ENCODE data around the gene ACOX3. TPM values are rescaled to one million over a fixed set of nuclear protein-coding genes. Genes with fewer than 3 reads are reported as not detected.

ACOX3 gene
- total RNA-seq, 1 experiment from 2014 or later, result 11.0 TPM

DNA sequence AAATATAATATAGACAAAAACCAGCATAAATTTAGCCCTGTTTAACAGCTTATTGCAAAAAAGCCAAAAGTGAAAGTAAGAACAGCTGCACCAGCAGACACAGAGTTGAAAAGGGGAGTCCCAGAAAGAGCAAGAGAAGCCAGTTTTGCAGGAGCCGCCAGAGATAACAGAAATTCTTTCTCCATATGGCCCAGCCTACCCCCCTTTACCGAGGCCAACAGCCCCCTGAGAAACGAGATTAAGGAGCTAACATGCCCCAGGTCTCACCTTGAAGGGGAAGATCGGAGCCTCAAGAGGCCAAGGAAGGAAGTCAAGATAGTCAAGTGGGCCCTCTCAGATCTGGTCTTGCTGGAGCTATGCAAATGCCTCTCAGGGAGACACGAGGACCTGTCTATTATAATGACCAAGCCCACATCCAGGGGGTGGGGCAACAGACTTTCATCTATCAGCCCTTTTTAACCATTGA, 4.8 kb downstream of the ACOX3 start:
- Mint-ChIP-seq H3K27ac (ENCODE audit: unreplicated experiment) (no peak overlapping the region), H3K36me3 (ENCODE audit: insufficient read depth, unreplicated experiment) (peaks cover 13% of the 10 kb centered on the region), H3K27me3 (ENCODE audit: unreplicated experiment) (no peaks in the 10 kb centered on the region), H3K4me3 (ENCODE audit: low read depth, unreplicated experiment) (no peak overlapping the region), H3K4me1 (ENCODE audit: low read depth, unreplicated experiment) (peaks cover 9% of the 10 kb centered on the region), H3K9me3 (ENCODE audit: low read depth, unreplicated experiment) (no peaks in the 10 kb centered on the region)
- BruUV-seq (replicated peaks), result no TSS peak
- TF ChIP-seq, protein P1, sequence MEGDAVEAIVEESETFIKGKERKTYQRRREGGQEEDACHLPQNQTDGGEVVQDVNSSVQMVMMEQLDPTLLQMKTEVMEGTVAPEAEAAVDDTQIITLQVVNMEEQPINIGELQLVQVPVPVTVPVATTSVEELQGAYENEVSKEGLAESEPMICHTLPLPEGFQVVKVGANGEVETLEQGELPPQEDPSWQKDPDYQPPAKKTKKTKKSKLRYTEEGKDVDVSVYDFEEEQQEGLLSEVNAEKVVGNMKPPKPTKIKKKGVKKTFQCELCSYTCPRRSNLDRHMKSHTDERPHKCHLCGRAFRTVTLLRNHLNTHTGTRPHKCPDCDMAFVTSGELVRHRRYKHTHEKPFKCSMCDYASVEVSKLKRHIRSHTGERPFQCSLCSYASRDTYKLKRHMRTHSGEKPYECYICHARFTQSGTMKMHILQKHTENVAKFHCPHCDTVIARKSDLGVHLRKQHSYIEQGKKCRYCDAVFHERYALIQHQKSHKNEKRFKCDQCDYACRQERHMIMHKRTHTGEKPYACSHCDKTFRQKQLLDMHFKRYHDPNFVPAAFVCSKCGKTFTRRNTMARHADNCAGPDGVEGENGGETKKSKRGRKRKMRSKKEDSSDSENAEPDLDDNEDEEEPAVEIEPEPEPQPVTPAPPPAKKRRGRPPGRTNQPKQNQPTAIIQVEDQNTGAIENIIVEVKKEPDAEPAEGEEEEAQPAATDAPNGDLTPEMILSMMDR (IDR thresholded peaks at IDR 0.05; ENCODE audit: unreplicated experiment), result no peak
- CTCF ChIA-PET, result no interaction called here
- intact Hi-C loops (cut with micrococcal nuclease; ENCODE audit: unreplicated experiment), result no loop called here
- no peak for DNase-seq

GRCh38 chr4:8434251-8435073, 6.1 kb downstream of the ACOX3 start:
- H3K4me3 Mint-ChIP-seq (ENCODE audit: low read depth, unreplicated experiment), result no peak overlapping the region
- H3K36me3 Mint-ChIP-seq (ENCODE audit: insufficient read depth, unreplicated experiment), result peaks cover under 1% of the 10 kb centered on the region
- CTCF ChIA-PET, result no interaction called here
- intact Hi-C loops (cut with micrococcal nuclease; ENCODE audit: unreplicated experiment), result no loop called here
- H3K27ac Mint-ChIP-seq (ENCODE audit: unreplicated experiment), result no peak overlapping the region
- TF ChIP-seq, protein P1 (IDR thresholded peaks at IDR 0.05; ENCODE audit: unreplicated experiment), result no peak
- H3K4me1 Mint-ChIP-seq (ENCODE audit: low read depth, unreplicated experiment), result peaks cover 9% of the 10 kb centered on the region
- no peak for DNase-seq
- no peaks in the 10 kb centered on the region for H3K9me3 Mint-ChIP-seq (ENCODE audit: low read depth, unreplicated experiment)
- no TSS peak for BruUV-seq (replicated peaks)
- H3K27me3 Mint-ChIP-seq (ENCODE audit: unreplicated experiment), result no peaks in the 10 kb centered on the region

GRCh38 chr4:8433136-8433535, 7.4 kb downstream of the ACOX3 start:
- BruUV-seq (replicated peaks), result no TSS peak
- peaks cover 9% of the 10 kb centered on the region for H3K4me1 Mint-ChIP-seq (ENCODE audit: low read depth, unreplicated experiment)
- H3K27me3 Mint-ChIP-seq (ENCODE audit: unreplicated experiment), result no peaks in the 10 kb centered on the region
- DNase-seq, result no peak
- intact Hi-C loops (cut with micrococcal nuclease; ENCODE audit: unreplicated experiment), result no loop called here
- no peak overlapping the region for H3K4me3 Mint-ChIP-seq (ENCODE audit: low read depth, unreplicated experiment)
- no peak overlapping the region for H3K27ac Mint-ChIP-seq (ENCODE audit: unreplicated experiment)
- TF ChIP-seq, protein P1 (IDR thresholded peaks at IDR 0.05; ENCODE audit: unreplicated experiment), result no peak
- no peaks in the 10 kb centered on the region for H3K9me3 Mint-ChIP-seq (ENCODE audit: low read depth, unreplicated experiment)
- peaks cover 10% of the 10 kb centered on the region for H3K36me3 Mint-ChIP-seq (ENCODE audit: insufficient read depth, unreplicated experiment)
- CTCF ChIA-PET, result no interaction called here

DNA sequence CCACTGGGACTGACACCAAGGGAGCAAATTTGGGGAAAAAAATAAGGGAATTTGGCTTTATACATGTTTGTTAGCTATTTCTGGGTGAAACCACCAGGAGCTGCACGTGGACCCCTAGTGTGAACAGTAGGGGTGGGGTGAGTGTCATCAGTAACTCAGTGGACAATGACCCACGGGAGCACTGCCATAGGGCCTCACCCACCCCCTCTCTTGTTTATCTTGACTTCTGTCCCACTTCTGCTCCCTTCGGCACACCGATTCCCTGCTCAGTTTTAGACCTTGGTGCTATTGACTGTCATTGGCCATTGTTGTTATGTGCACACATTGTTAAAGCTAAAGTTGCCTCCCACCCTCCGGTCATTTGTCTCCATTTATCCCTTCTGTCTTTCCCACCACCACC, 9.0 kb downstream of the ACOX3 start:
- CTCF ChIA-PET, result interaction anchor here (0.7 kb wide), 1 partner anchor 165 kb away, joined by 3 read pairs; no protein-coding TSS in a partner anchor
- no peak overlapping the region for H3K27ac Mint-ChIP-seq (ENCODE audit: unreplicated experiment)

More for the DNA sequence above, 9.0 kb downstream of the ACOX3 start:
- TF ChIP-seq, protein P1 (IDR thresholded peaks at IDR 0.05; ENCODE audit: unreplicated experiment), result no peak
- BruUV-seq (replicated peaks), result no TSS peak
- DNase-seq, result no peak
- peaks cover 12% of the 10 kb centered on the region for H3K4me1 Mint-ChIP-seq (ENCODE audit: low read depth, unreplicated experiment)
- no peak overlapping the region for H3K4me3 Mint-ChIP-seq (ENCODE audit: low read depth, unreplicated experiment)
- peaks cover 23% of the 10 kb centered on the region for H3K36me3 Mint-ChIP-seq (ENCODE audit: insufficient read depth, unreplicated experiment)
- intact Hi-C loops (cut with micrococcal nuclease; ENCODE audit: unreplicated experiment), result no loop called here
- H3K27me3 Mint-ChIP-seq (ENCODE audit: unreplicated experiment), result no peaks in the 10 kb centered on the region
- no peaks in the 10 kb centered on the region for H3K9me3 Mint-ChIP-seq (ENCODE audit: low read depth, unreplicated experiment)
